Measurements from ENCODE around the gene MTHFD1L.
"Not testable (repeated sequence)": the region's sequence is repeated elsewhere in the genome, so short reads cannot be mapped to it uniquely, and the experiment has no call there.

The MTHFD1L gene

DNA sequence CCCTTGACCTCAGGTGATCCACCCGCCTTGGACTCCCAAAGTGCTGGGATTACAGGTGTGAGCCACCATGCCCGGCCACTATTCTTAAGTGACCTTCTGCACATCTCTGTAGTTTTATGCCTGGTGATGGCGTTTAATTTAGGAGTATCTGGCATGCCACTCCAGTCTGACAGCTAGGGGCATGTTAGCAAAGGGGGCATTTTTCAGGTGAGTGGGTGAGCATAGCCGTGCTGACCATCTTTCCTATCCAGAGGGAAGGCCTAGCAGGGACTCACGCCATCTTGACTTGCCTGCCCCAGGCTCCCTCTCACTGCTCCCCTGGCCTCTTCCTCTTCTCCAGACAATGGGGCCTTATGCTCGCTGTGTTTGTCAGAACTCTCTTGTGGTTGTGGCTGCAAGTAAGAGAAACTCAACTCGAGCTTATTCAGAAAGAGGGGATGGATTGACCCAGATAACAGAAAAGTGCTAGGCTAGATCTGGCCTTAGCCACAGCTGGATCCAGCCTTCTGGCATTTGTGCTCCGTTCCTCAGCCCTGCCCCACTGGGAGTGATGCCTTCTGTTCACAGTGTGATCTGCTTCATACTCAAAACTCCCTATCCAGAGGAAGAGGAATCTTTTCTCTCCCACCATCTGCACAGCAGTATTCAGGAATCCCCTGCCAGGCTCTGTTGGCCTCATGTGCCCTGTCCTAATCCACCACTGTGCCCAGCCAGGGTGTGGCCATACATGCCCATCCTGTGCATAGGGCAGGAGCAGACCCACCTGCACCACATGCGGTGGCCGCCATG lies 199.7 kb downstream of the MTHFD1L start:
- DNase-seq (ENCODE audit: low read depth in 2 of 2), result no peak

- DNase-seq (ENCODE audit: low read depth in 2 of 2), result no peak
Measured at GRCh38 chr6:151067684-151068596, 202.4 kb downstream of the MTHFD1L start.

GRCh38 chr6:151068761-151069312 lies 203.3 kb downstream of the MTHFD1L start:
- DNase-seq (ENCODE audit: low read depth in 2 of 2), result no peak

- DNase-seq (ENCODE audit: low read depth in 2 of 2), result no peak
Measured at GRCh38 chr6:151069641-151070040, 204.1 kb downstream of the MTHFD1L start.

- DNase-seq (ENCODE audit: low read depth in 2 of 2), result no peak
Measured at GRCh38 chr6:151070631-151071051, 205.1 kb downstream of the MTHFD1L start.

GRCh38 chr6:151071295-151071694 lies 205.8 kb downstream of the MTHFD1L start:
- no peak for DNase-seq (ENCODE audit: low read depth in 2 of 2)

DNA sequence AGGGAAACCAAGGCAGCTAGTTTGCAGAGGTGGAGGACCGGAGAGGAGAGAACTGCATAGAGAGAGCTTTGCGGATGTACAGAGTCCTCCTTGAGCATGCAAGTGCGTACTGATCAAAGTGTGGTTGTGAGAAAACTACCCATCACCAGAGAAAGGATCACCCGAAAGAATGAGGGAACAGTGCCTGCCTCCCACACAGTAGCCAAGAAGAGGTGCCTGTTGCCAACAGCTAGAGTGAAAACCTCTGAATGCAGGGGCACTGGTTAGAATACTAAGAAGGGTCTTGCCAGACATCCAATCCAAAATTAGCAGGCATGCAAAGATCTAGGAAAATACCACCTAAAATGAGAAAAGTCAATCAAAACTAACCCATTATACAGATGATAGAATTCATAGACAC lies 207.6 kb downstream of the MTHFD1L start:
- no peak for DNase-seq (ENCODE audit: low read depth in 2 of 2)

- no peak for DNase-seq (ENCODE audit: low read depth in 2 of 2)
Measured at GRCh38 chr6:151073701-151074100, 208.2 kb downstream of the MTHFD1L start.

DNA sequence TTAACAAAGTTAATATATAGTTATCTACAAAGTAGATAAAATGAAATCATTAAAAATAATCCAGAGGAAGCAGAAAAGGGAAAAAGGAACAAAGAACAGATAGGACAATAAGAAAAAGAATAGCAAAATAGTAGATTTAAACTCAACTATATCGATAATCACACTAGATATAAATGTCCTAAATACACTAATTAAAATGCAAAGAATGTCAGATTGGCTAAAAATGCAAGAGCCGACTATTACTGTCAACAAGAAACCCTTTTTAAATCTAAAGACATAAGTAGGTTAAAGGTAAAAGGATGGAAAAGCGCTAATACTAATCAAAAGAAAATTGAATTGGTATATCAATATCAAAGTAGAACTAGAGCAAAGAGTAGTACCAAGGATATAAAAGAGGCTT lies 209.5 kb downstream of the MTHFD1L start:
- DNase-seq (ENCODE audit: low read depth in 2 of 2), result no peak

GRCh38 chr6:151075527-151075926 lies 210.0 kb downstream of the MTHFD1L start:
- no peak for DNase-seq (ENCODE audit: low read depth in 2 of 2)

DNA sequence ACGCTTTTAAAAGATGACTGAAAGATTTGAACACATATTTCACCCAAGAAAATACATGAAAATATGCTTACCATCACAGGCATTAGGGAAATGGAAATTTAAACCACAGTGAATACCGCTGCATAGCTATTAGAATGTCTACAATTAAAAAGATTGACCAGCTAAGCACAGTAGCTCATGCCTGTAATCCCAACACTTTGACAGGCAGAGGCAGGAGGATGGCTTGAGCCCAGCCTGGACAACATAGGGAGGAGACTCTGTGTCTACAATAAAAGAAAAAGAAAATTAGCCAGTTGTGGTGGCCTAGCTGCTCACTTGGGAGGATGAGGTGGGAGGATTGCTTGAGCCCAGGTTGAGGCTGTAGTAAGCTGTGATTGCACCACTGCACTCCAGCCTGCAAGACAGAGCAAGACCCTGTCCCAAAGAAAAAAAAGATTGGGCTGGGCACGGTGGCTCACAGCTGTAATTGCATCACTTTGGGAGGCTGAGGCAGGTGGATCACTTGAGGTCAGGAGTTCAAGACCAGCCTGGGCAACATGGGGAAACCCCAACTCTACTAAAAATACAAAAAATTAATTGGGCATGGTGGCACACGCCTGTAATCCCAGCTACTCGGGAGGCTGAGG lies 210.5 kb downstream of the MTHFD1L start:
- no peak for DNase-seq (ENCODE audit: low read depth in 2 of 2)

GRCh38 chr6:151078655-151079054 lies 213.2 kb downstream of the MTHFD1L start:
- DNase-seq (ENCODE audit: low read depth in 2 of 2), result no peak

- no peak for DNase-seq (ENCODE audit: low read depth in 2 of 2)
Measured at GRCh38 chr6:151081656-151082055, 216.2 kb downstream of the MTHFD1L start.

- no peak for DNase-seq (ENCODE audit: low read depth in 2 of 2)
Measured at GRCh38 chr6:151082079-151082478, 216.6 kb downstream of the MTHFD1L start.

GRCh38 chr6:151084275-151084674 lies 218.8 kb downstream of the MTHFD1L start:
- no peak for DNase-seq (ENCODE audit: low read depth in 2 of 2)

GRCh38 chr6:151087055-151087454 lies 221.6 kb downstream of the MTHFD1L start:
- DNase-seq (ENCODE audit: low read depth in 2 of 2), result not testable (repeated sequence)

GRCh38 chr6:151087861-151088598 lies 222.5 kb downstream of the MTHFD1L start:
- no peak for DNase-seq (ENCODE audit: low read depth in 2 of 2)

- DNase-seq (ENCODE audit: low read depth in 2 of 2), result no peak
Measured at GRCh38 chr6:151088599-151088935, 223.1 kb downstream of the MTHFD1L start.

DNA sequence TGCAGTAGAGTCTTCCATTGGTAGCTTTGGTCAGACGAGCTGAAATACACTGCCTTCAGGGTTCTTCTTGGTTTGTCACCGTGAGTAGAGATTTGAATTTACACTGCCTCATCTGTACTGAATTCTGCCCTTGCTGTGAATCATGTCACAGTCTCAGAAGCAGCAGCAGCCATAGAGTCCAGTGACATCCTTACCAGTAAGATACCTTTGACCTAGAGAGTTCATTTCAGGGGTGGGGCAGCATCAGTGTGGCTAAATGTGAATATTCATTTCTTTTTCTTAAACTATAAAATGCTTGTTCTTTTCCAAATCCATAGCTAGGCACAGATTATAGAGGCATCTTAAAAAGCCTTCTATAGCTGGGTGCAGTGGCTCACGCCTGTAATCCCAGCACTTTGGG lies 223.5 kb downstream of the MTHFD1L start:
- DNase-seq (ENCODE audit: low read depth in 2 of 2), result no peak

GRCh38 chr6:151089978-151090377 lies 224.5 kb downstream of the MTHFD1L start:
- no peak for DNase-seq (ENCODE audit: low read depth in 2 of 2)

- DNase-seq (ENCODE audit: low read depth in 2 of 2), result no peak
Measured at GRCh38 chr6:151091571-151091970, 226.1 kb downstream of the MTHFD1L start.
